HEK293 (cell line): ENCODE results near the gene VEZF1.

Experiments
- CTCF ChIA-PET: fragments of 350-600 bp; formaldehyde crosslinking; extraction: SDS; loops from one replicate; lab custom pipeline; 2021; ENCODE audit warnings: antibody characterized with exemption; lab: Yijun Ruan, JAX
- POLR2A ChIA-PET: fragments of 300-600 bp; formaldehyde crosslinking; extraction: SDS; loops from one replicate; lab custom pipeline; 2020; ENCODE audit warnings: antibody characterized with exemption, inconsistent platforms; lab: Yijun Ruan, JAX
- H3K27ac ChIP-seq: fragments of 200-500 bp; sonication (Bioruptor generic); 2 replicates; pipeline ENCODE4 v1.5.1; 2014; ENCODE audit warnings: low read depth, low read length, control low read depth, inconsistent platforms; ENCODE audit errors: extremely low read depth
- H3K36me3 ChIP-seq, 2 experiments: fragments of 200-500 bp in 1 of 2; sonication (Bioruptor generic) in 1 of 2; 1 replicate in 1 of 2; 2 replicates in 1 of 2; pipeline ENCODE4 v1.5.1; 2014 to 2017; ENCODE audit warnings: inconsistent platforms in 2 of 2, low read length in 2 of 2; ENCODE audit not compliant: control insufficient read depth in 2 of 2, insufficient read depth in 1 of 2
- H3K4me1 ChIP-seq: fragments of 200-500 bp; sonication (Bioruptor generic); 2 replicates; pipeline ENCODE4 v1.5.1; 2014; ENCODE audit warnings: mild to moderate bottlenecking, low read length, inconsistent platforms; ENCODE audit not compliant: control insufficient read depth, insufficient read depth
- H3K4me3 ChIP-seq: 2 replicates; pipeline ENCODE4 v1.5.1; 2011; ENCODE audit warnings: low read depth, mild to moderate bottlenecking, control low read depth, low read length, moderate library complexity
- H3K9me3 ChIP-seq: fragments of 200-500 bp; sonication (Bioruptor generic); 2 replicates; pipeline ENCODE4 v1.5.1; 2014; ENCODE audit warnings: low read depth, low read length, inconsistent platforms; ENCODE audit not compliant: control insufficient read depth, insufficient read depth
- GFI1B ChIP-seq: fragments of 450-650 bp; formaldehyde crosslinking; IDR thresholded peaks from 2 replicates; pipeline ENCODE4 v1.5.1; 2016; ENCODE audit warnings: missing biosample characterization, missing genetic modification characterization
- GLIS2 ChIP-seq: fragments of 450-650 bp; formaldehyde crosslinking; IDR thresholded peaks from 2 replicates; pipeline ENCODE4 v1.5.1; 2016; ENCODE audit warnings: missing biosample characterization, missing genetic modification characterization
- IKZF3 ChIP-seq: fragments of 450-650 bp; IDR thresholded peaks from 2 replicates; pipeline ENCODE4 v1.5.0; 2018; ENCODE audit warnings: missing biosample characterization, mild to moderate bottlenecking, missing genetic modification characterization, moderate library complexity
- PRDM1 ChIP-seq: fragments of 450-650 bp; formaldehyde crosslinking; IDR thresholded peaks from 2 replicates; pipeline ENCODE4; 2016; ENCODE audit warnings: missing biosample characterization, missing genetic modification characterization
- PRDM4 ChIP-seq: fragments of 450-650 bp; formaldehyde crosslinking; IDR thresholded peaks from 2 replicates; pipeline ENCODE4 v1.5.1; 2017; ENCODE audit warnings: missing biosample characterization, missing genetic modification characterization
- RBAK ChIP-seq: fragments of 450-650 bp; formaldehyde crosslinking; IDR thresholded peaks from 2 replicates; pipeline ENCODE4 v1.5.1; 2016; ENCODE audit warnings: missing biosample characterization, missing genetic modification characterization
- ZFP3 ChIP-seq: fragments of 450-650 bp; formaldehyde crosslinking; IDR thresholded peaks from 2 replicates; pipeline ENCODE4 v1.5.1; 2016; ENCODE audit warnings: low read depth, missing biosample characterization, missing genetic modification characterization
- ZNF10 ChIP-seq: fragments of 450-650 bp; formaldehyde crosslinking; IDR thresholded peaks from 2 replicates; pipeline ENCODE4 v1.5.1; 2017; ENCODE audit warnings: missing biosample characterization, missing genetic modification characterization
- ZNF114 ChIP-seq: fragments of 450-650 bp; formaldehyde crosslinking; IDR thresholded peaks from 2 replicates; pipeline ENCODE4 v1.5.0; 2017; ENCODE audit warnings: missing biosample characterization, missing genetic modification characterization
- ZNF140 ChIP-seq: fragments of 450-650 bp; formaldehyde crosslinking; IDR thresholded peaks from 2 replicates; pipeline ENCODE4 v1.5.1; 2016; ENCODE audit warnings: missing biosample characterization, missing genetic modification characterization
- ZNF146 ChIP-seq: fragments of 450-650 bp; formaldehyde crosslinking; IDR thresholded peaks from 2 replicates; pipeline ENCODE4 v1.5.1; 2016; ENCODE audit warnings: missing biosample characterization, missing genetic modification characterization
- ZNF175 ChIP-seq: fragments of 450-650 bp; formaldehyde crosslinking; IDR thresholded peaks from 2 replicates; pipeline ENCODE4 v1.5.1; 2016; ENCODE audit warnings: missing biosample characterization, missing genetic modification characterization
- ZNF324 ChIP-seq: fragments of 450-650 bp; formaldehyde crosslinking; IDR thresholded peaks from 2 replicates; pipeline ENCODE4 v1.5.1; 2016; ENCODE audit warnings: missing biosample characterization, missing genetic modification characterization
- ZNF548 ChIP-seq: fragments of 450-650 bp; formaldehyde crosslinking; IDR thresholded peaks from 2 replicates; pipeline ENCODE4 v1.5.1; 2016; ENCODE audit warnings: missing biosample characterization, missing genetic modification characterization
- ZNF585B ChIP-seq: fragments of 450-650 bp; formaldehyde crosslinking; IDR thresholded peaks from 2 replicates; pipeline ENCODE4 v1.5.1; 2016; ENCODE audit warnings: missing biosample characterization, missing genetic modification characterization
- ZNF596 ChIP-seq: fragments of 450-650 bp; IDR thresholded peaks from 2 replicates; pipeline ENCODE4 v1.5.0; 2018; ENCODE audit warnings: missing biosample characterization, mild to moderate bottlenecking, missing genetic modification characterization, moderate library complexity
- ZNF600 ChIP-seq: fragments of 450-650 bp; formaldehyde crosslinking; IDR thresholded peaks from 2 replicates; pipeline ENCODE4 v1.5.1; 2016; ENCODE audit warnings: missing biosample characterization, missing genetic modification characterization
- ZNF768 ChIP-seq: fragments of 450-650 bp; formaldehyde crosslinking; IDR thresholded peaks from 2 replicates; pipeline ENCODE4 v1.5.1; 2018; ENCODE audit warnings: missing biosample characterization, mild to moderate bottlenecking, missing genetic modification characterization
- ZNF777 ChIP-seq: fragments of 450-650 bp; formaldehyde crosslinking; IDR thresholded peaks from 2 replicates; pipeline ENCODE4 v1.5.1; 2017; ENCODE audit warnings: missing biosample characterization, missing genetic modification characterization, borderline replicate concordance
- ZSCAN4 ChIP-seq: fragments of 450-650 bp; formaldehyde crosslinking; IDR thresholded peaks from 2 replicates; pipeline ENCODE4 v1.5.1; 2017; ENCODE audit warnings: missing biosample characterization, missing genetic modification characterization
- TF ChIP-seq, protein P1 (sequence below): fragments of 450-650 bp; formaldehyde crosslinking; IDR thresholded peaks from 2 replicates; pipeline ENCODE4 v1.5.1; 2017; ENCODE audit warnings: missing biosample characterization, missing genetic modification characterization
- TF ChIP-seq, protein P2 (sequence below): fragments of 450-650 bp; formaldehyde crosslinking; IDR thresholded peaks from 2 replicates; pipeline ENCODE4 v1.5.1; 2016; ENCODE audit warnings: missing biosample characterization, missing genetic modification characterization, borderline replicate concordance
- TF ChIP-seq, protein P3 (sequence below): fragments of 450-650 bp; formaldehyde crosslinking; IDR thresholded peaks from 2 replicates; pipeline ENCODE4 v1.5.1; 2016; ENCODE audit warnings: missing biosample characterization, missing genetic modification characterization
- TF ChIP-seq, protein P4 (sequence below): IDR thresholded peaks from 2 replicates; pipeline ENCODE4 v1.6.1; 2011; ENCODE audit warnings: mild to moderate bottlenecking, low read depth, low read length, borderline replicate concordance

Gene VEZF1

GRCh38 chr17:57946798-57947358, 41.2 kb downstream of the VEZF1 start (continued):
- TF ChIP-seq, protein P1, sequence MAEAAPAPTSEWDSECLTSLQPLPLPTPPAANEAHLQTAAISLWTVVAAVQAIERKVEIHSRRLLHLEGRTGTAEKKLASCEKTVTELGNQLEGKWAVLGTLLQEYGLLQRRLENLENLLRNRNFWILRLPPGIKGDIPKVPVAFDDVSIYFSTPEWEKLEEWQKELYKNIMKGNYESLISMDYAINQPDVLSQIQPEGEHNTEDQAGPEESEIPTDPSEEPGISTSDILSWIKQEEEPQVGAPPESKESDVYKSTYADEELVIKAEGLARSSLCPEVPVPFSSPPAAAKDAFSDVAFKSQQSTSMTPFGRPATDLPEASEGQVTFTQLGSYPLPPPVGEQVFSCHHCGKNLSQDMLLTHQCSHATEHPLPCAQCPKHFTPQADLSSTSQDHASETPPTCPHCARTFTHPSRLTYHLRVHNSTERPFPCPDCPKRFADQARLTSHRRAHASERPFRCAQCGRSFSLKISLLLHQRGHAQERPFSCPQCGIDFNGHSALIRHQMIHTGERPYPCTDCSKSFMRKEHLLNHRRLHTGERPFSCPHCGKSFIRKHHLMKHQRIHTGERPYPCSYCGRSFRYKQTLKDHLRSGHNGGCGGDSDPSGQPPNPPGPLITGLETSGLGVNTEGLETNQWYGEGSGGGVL: no peak
- TF ChIP-seq PRDM1 (tag by site-specific recombination) (peak; percentile 73), ZFP3 (tag by site-specific recombination) (no peak), ZNF548 (tag by site-specific recombination) (no peak), ZNF600 (tag by site-specific recombination) (peak; percentile 66), ZNF596 (tag by site-specific recombination) (no peak), ZNF140 (tag by site-specific recombination) (no peak), ZNF777 (tag by site-specific recombination) (no peak)
- TF ChIP-seq, all 188 proteins: peak for 8

GRCh38 chr17:57945996-57946797, 41.9 kb downstream of the VEZF1 start:
- no peaks in the 10 kb centered on the region for H3K36me3 ChIP-seq
- H3K9me3 ChIP-seq: no peaks in the 10 kb centered on the region
- H3K4me1 ChIP-seq: peaks cover 55% of the 10 kb centered on the region
- H3K4me3 ChIP-seq: no peak overlapping the region
- H3K27ac ChIP-seq: no peak overlapping the region
- ChIA-PET CTCF (interaction anchor here (0.7 to 2.3 kb wide), 6 partner anchors 9 to 127 kb away, joined by 3 to 9 read pairs (median 6); partner anchors contain the start of gene CUEDC1), POLR2A (interaction anchor here (1.9 to 3.2 kb wide), 2 partner anchors 8 to 10 kb away, joined by 4 to 22 read pairs; partner anchors contain the start of gene CUEDC1)
- TF ChIP-seq RBAK: no peak
- TF ChIP-seq PRDM4 (tag by site-specific recombination): peak; percentile 71
- no peak for TF ChIP-seq ZNF114 (tag by site-specific recombination)
- TF ChIP-seq GFI1B (tag by site-specific recombination): no peak
- no peak for TF ChIP-seq IKZF3 (tag by site-specific recombination)
- no peak for TF ChIP-seq ZNF768
- TF ChIP-seq ZNF10 (tag by site-specific recombination): 0 out of 2 replicates have a peak, but pooled peaks have one; percentile 20
- TF ChIP-seq, protein P2, sequence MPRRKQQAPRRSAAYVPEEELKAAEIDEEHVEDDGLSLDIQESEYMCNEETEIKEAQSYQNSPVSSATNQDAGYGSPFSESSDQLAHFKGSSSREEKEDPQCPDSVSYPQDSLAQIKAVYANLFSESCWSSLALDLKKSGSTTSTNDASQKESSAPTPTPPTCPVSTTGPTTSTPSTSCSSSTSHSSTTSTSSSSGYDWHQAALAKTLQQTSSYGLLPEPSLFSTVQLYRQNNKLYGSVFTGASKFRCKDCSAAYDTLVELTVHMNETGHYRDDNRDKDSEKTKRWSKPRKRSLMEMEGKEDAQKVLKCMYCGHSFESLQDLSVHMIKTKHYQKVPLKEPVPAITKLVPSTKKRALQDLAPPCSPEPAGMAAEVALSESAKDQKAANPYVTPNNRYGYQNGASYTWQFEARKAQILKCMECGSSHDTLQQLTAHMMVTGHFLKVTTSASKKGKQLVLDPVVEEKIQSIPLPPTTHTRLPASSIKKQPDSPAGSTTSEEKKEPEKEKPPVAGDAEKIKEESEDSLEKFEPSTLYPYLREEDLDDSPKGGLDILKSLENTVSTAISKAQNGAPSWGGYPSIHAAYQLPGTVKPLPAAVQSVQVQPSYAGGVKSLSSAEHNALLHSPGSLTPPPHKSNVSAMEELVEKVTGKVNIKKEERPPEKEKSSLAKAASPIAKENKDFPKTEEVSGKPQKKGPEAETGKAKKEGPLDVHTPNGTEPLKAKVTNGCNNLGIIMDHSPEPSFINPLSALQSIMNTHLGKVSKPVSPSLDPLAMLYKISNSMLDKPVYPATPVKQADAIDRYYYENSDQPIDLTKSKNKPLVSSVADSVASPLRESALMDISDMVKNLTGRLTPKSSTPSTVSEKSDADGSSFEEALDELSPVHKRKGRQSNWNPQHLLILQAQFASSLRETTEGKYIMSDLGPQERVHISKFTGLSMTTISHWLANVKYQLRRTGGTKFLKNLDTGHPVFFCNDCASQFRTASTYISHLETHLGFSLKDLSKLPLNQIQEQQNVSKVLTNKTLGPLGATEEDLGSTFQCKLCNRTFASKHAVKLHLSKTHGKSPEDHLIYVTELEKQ (tag by site-specific recombination): no peak
- no peak for TF ChIP-seq ZNF175 (tag by site-specific recombination)
- no peak for TF ChIP-seq ZNF146 (tag by site-specific recombination)
- TF ChIP-seq ZSCAN4 (tag by site-specific recombination): no peak
- TF ChIP-seq, protein P3, sequence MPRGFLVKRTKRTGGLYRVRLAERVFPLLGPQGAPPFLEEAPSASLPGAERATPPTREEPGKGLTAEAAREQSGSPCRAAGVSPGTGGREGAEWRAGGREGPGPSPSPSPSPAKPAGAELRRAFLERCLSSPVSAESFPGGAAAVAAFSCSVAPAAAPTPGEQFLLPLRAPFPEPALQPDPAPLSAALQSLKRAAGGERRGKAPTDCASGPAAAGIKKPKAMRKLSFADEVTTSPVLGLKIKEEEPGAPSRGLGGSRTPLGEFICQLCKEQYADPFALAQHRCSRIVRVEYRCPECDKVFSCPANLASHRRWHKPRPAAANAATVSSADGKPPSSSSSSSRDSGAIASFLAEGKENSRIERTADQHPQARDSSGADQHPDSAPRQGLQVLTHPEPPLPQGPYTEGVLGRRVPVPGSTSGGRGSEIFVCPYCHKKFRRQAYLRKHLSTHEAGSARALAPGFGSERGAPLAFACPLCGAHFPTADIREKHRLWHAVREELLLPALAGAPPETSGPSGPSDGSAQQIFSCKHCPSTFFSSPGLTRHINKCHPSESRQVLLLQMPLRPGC: 0 out of 2 replicates have a peak, but pooled peaks have one; percentile 23
- no peak for TF ChIP-seq GLIS2 (tag by site-specific recombination)
- TF ChIP-seq, protein P4, sequence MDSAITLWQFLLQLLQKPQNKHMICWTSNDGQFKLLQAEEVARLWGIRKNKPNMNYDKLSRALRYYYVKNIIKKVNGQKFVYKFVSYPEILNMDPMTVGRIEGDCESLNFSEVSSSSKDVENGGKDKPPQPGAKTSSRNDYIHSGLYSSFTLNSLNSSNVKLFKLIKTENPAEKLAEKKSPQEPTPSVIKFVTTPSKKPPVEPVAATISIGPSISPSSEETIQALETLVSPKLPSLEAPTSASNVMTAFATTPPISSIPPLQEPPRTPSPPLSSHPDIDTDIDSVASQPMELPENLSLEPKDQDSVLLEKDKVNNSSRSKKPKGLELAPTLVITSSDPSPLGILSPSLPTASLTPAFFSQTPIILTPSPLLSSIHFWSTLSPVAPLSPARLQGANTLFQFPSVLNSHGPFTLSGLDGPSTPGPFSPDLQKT: no peak
- TF ChIP-seq ZNF585B (tag by site-specific recombination): no peak
- TF ChIP-seq ZNF324 (tag by site-specific recombination): no peak
